Motor neuron (in vitro differentiated cells): ENCODE measurements around the gene ZNF708. TPM values are rescaled to one million over a fixed set of nuclear protein-coding genes. Genes with fewer than 3 reads are reported as not detected.
A peak's percentile ranks its signal among the peaks of the same experiment; 100 is the strongest.
"Not testable (repeated sequence)": the region's sequence is repeated elsewhere in the genome, so short reads cannot be mapped to it uniquely, and the experiment has no call there.

Experiments
- ATAC-seq, 8 experiments: fragments of 200-7000 bp; cut with Tn5 transposase; replicated peaks in 6 of 8; 2 replicates each; pipeline ENCODE4 v1.8.0; 2021; ENCODE audit warnings: mild to moderate bottlenecking in 8 of 8, moderate library complexity in 8 of 8
- H3K27ac ChIP-seq, 2 donors: fragments of 250-450 bp; sonication (Bioruptor Pico); 2 replicates each; pipeline ENCODE4 v1.9.0; 2021; ENCODE audit warnings: antibody characterized with exemption in 2 of 2, mild to moderate bottlenecking in 2 of 2, moderate library complexity in 1 of 2
- H3K4me1 ChIP-seq, 2 donors: fragments of 250-450 bp; sonication (Bioruptor Pico); replicated peaks in 1 of 2; 2 replicates each; pipeline ENCODE4 v1.6.1; 2021; ENCODE audit warnings: antibody characterized with exemption in 2 of 2, mild to moderate bottlenecking in 2 of 2, moderate library complexity in 1 of 2
- H3K4me3 ChIP-seq, 5 donors: fragments of 250-450 bp; sonication (Bioruptor Pico); 2 replicates each; pipeline ENCODE4 v1.9.0; 2021; ENCODE audit warnings: antibody characterized with exemption in 5 of 5, mild to moderate bottlenecking in 5 of 5, moderate library complexity in 4 of 5
- WGBS, 10 experiments: fragments of 450-650 bp; shearing (Covaris generic); methylation state at CpG; one replicate each; pipeline ENCODE4 v1.0.0; 2022; 5-methylcytosine and 5-hydroxymethylcytosine counted together
- in situ Hi-C, 9 experiments: fragments of 400-800 bp; cut with MboI; loops; one replicate each; pipeline ENCODE4 v1.15.0; 2021; ENCODE audit warnings: low sequenced_read_pairs in 9 of 9, low pct_unique_long_range_greater_than_20kb in 2 of 9; ENCODE audit not compliant: unreplicated experiment in 9 of 9
- total RNA-seq, 8 experiments: library from RNA; unstranded; fragments of 300-600 nt; gene quantifications; 2 replicates each; pipeline versions ENCODE4 v1.2.3 to v1.2.4, GENCODE V29; 2022

ZNF708 gene
- total RNA-seq: 10 to 100 TPM in 7 of 8 experiments, 1 to 10 TPM in 1; 6.1 to 24.6 (median 21.4) TPM

DNA sequence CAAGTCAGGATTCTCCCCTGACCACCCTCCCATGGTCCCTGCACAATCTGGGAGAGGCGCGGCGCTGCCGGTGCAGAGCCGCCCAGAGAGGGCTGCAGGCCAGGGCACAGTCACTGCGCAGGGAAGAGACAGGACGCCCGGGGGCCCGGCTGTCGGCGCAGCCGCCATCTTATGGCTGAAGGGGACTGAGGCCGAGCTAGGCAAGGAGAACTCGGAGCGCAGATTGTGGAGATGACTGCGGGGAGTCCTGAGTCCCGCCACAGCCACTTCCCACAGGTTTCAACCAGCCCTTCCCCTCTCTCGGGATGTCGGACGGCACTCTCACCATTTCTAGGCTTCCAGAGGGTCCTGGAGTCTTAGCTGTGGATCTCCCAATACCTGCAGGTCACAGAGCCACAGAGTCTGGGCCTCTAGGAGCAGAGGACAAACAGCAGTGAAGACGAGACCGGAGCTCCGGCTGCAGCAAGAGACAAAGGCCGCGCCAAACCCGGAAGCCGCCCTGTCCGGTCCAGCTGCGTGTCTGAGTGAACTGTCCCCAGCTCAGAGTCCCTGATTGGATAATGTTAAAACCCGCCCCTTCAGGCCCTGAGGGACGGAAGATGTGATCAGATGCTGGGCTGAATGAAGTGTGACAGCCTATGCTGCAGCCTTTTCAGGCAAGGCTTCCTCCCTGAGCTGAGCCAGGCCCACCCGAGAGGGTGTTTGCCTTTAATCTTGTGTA is at the start of gene ZNF708:
Gene ZNF708 (minus strand): TSS at position 526 of the 721 bp plus-strand sequence. CDS start 198 bp downstream, at position 328.
- peaks cover 4 to 13% of the 10 kb centered on the region in 2 donors for H3K4me1 ChIP-seq
- peak within 1 kb of the TSS; percentile 98 for H3K27ac ChIP-seq
- in situ Hi-C loops: no loop called here
- ATAC-seq: peak; percentile 99 to 100 (median 100)
- H3K4me3 ChIP-seq: peak within 1 kb of the TSS; percentile 63 to 91 (median 81)
- WGBS, 10 experiments: 0 to 11% (median 0%) methylated on average over 1 to 9 of the region's 32 CpGs; no CpG with 5 or more reads in 3 of the 10 experiments

DNA sequence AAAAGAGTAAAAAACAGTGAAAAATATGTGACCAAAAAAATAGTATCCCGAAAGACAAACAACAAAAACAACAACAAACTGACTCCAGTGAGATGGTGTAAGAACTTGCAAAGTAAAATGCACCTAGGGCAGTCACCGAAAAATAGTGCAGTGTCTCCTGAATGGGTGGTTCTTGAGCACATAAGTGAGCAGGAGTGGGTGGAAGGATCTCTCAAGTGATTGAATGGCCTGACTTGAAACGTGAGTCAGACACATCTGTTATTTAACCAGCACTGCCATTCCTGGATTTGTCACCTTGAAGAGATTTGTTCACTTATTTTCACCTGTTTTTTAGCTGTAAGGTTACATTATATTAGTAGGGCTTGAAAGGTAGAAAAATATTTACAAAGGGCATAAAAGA is 33.1 kb upstream of the ZNF708 start:
- in situ Hi-C loops: no loop called here
- 71 to 95% (median 87%) methylated on average over 1 to 3 of the region's 3 CpGs for WGBS, 10 experiments
- H3K4me3 ChIP-seq: no peak overlapping the region
- ATAC-seq: no peak
- peaks cover 3 to 5% of the 10 kb centered on the region in 2 donors for H3K4me1 ChIP-seq
- H3K27ac ChIP-seq: no peak overlapping the region

DNA sequence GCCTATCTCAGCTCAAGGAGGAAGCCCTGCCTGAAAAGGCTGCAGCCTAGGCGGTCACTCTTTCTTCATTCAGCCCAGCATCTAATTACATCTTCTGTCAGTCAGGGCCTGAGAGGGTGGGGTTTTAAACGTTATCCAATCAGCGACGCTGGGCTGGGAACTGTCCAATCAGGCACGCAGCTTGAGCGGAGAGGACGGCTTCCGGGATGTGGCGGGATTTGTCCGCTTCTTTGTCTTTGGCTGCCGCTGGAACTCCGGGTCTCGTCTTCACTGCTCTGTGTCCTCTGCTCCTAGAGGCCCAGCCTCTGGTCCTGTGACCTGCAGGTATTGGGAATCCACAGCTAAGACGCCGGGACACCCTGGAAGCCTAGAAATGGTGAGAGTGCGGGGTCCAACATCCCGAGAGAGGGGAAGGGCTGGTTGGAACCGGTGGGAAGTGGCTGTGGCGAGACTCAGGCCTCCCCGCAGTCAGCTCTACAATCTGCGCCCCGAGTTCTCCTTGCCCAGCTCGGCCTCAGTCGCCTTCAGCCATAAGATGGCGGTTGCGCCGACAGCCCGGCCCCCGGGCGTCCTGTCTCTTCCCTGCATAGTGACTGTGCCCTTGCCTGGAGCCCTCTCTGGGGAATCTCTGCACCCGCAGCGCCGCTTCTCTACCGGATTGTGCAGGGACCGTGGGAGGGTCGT is 29.7 kb upstream of the ZNF708 start, which contains the start of gene ZNF738:
Gene ZNF738 (plus strand): TSS at position 233 of the 684 bp plus-strand sequence. CDS start 141 bp downstream, at position 374.
- peak; percentile 96 to 99 (median 99) for ATAC-seq
- Histone ChIP-seq H3K27ac (peak within 1 kb of the TSS; percentile 85 to 94), H3K4me1 (peaks cover 3 to 5% of the 10 kb centered on the region in 2 donors), H3K4me3 (peak within 1 kb of the TSS; percentile 54 to 96 (median 77))
- 0 to 6% (median 0%) methylated on average over 1 to 19 of the region's 36 CpGs; no CpG with 5 or more reads in 1 of the 10 experiments for WGBS, 10 experiments
- in situ Hi-C loops: no loop called here

DNA sequence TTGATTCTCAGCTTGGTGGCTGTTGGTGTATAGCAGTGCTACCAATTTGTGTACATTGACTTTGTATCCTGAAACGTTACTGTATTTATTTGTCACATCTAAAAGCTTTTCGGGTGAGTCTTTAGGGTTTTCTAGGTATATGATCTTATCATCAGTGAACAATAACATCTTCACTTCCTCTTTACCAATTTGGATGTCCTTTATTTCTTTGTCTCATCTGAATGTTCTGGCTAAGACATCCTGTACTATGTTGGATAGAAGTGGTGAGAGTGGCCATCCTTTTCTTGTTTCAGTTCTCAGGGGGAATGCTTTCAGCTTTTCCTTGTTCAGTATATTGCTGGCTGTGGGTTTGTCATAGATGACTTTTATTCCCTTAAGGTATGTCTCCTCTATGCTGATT is 23.6 kb upstream of the ZNF708 start:
- no peak overlapping the region for H3K27ac ChIP-seq
- H3K4me3 ChIP-seq: no peak overlapping the region
- in situ Hi-C loops: no loop called here
- 31 to 100% (median 81%) methylated on average over 1 to 2 of the region's 2 CpGs; no CpG with 5 or more reads in 3 of the 10 experiments for WGBS, 10 experiments
- no peak for ATAC-seq
- H3K4me1 ChIP-seq: no peaks in the 10 kb centered on the region

DNA sequence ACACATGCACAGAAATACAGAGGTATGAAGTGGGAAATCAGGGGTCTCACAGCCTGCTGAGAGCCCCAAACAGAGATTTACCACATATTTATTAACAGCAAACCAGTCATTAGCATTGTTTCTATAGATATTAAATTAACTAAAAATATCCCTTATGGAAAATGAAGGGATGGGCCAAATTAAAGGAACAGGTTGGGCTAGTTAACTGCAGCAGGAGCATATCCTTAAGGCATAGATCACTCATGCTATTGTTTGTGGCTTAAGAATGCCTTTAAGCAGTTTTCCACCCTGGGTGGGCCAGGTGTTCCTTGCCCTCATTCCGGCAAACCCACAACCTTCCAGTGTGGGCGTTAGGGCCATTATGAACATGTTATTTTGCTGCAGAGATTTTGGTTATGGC is 15.6 kb upstream of the ZNF708 start:
- H3K4me1 ChIP-seq, ATAC-seq, H3K4me3 ChIP-seq, H3K27ac ChIP-seq, in situ Hi-C loops: not testable (repeated sequence)
- WGBS, 10 experiments: 0 to 83% (median 75%) methylated on average over 1 to 2 of the region's 2 CpGs; no CpG with 5 or more reads in 5 of the 10 experiments

DNA sequence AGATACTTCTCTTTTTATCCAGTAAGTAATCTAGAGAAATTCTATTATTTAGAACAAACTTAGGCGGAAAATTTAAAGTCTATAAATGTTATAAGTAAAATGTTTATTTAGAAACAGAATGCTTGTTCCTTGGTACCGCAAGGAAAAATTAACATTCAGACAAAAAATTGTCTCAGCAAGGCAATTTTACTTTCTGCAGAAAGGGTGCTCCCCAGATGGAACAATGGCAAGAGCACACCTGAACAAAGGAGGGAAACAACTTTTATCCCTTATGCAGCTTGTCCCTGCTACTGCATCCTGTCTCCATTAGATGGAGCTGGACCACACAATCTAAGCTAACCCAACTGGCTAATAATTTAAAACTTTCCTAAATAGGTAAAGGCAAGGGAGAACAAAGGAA is 6.5 kb upstream of the ZNF708 start:
- 17 to 100% (median 75%) methylated on average over 1 to 2 of the region's 2 CpGs for WGBS, 10 experiments
- no peak for ATAC-seq
- in situ Hi-C loops: no loop called here
- H3K4me3 ChIP-seq: no peak overlapping the region
- no peaks in the 10 kb centered on the region for H3K4me1 ChIP-seq
- no peak overlapping the region for H3K27ac ChIP-seq

DNA sequence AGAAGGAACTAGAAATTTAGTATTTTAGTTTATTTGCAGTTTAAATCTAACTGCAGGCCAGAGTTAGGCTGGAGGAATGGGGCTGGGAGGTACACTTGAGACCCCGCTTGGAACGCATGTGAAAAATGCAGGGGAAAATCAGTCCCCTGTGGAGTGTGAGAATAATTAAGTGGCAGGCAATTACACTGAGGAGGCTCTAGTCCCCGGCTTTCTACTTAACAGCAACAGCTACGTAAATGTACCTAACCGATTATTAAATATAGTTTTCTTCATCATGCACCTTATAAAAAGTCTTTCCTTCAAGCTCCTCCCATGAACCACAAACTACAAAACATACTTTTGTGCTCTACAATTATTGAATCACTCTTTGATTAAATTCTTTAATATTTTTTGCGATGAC is 804 bp downstream of the ZNF708 start:
- peak in 1 of 8 experiments; percentile 11 for ATAC-seq
- Histone ChIP-seq H3K4me1 (peaks cover 4 to 13% of the 10 kb centered on the region in 2 donors), H3K27ac (peak overlapping the region; percentile 98), H3K4me3 (peak overlapping the region; percentile 63 to 91 (median 81))
- in situ Hi-C loops: no loop called here
- WGBS, 10 experiments: 0 to 15% (median 3%) methylated on average over 1 to 6 of the region's 6 CpGs

DNA sequence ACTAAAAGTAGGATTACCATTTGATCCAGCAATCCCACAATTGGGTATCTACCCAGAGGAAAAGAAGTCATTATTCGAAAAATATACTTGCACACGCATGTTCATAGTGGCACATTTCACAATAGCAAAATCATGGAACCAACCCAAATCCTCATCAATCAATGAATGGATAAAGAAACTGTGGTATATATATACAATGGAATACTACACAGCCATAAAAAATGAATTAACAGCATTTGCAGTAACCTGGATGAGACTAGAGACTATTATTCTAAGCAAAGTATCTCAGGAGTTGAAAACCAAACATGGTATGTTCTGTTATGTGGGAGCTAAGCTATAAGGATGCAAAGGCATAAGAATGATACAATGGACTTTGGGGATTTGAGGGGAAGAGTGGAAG is 3.0 kb downstream of the ZNF708 start:
- no peak for ATAC-seq
- WGBS, 10 experiments: 58 to 100% (median 100%) methylated on average over 1 to 2 of the region's 2 CpGs; no CpG with 5 or more reads in 2 of the 10 experiments
- Histone ChIP-seq H3K4me1 (peaks cover 4 to 13% of the 10 kb centered on the region in 2 donors), H3K4me3 (no peak overlapping the region), H3K27ac (no peak overlapping the region)
- in situ Hi-C loops: no loop called here

DNA sequence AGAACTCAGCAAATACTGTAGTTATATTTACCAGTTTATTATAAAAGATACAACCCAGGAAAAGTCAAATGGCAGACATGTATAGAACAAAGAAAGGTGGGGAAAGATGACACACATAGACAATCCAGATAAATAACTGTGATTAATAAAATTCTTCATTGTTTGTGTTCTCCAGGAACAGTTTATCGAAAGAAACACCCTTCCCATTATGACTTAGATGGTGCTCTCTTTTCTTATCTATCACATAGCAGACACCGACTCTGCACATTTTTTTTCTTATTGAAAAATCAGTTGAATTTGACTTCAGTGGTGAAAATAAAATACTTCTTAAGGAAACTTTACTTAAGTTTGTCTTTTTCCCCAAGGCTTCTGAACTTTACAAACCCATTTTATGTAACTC is 6.2 kb downstream of the ZNF708 start:
- Histone ChIP-seq H3K4me1 (peaks cover 4 to 9% of the 10 kb centered on the region in 2 donors), H3K27ac (no peak overlapping the region), H3K4me3 (no peak overlapping the region)
- WGBS, 10 experiments: 54 to 100% (median 83%) methylated on average over 2 of the region's 2 CpGs; no CpG with 5 or more reads in 1 of the 10 experiments
- in situ Hi-C loops: no loop called here
- peak in 1 of 8 experiments; percentile 11 for ATAC-seq

DNA sequence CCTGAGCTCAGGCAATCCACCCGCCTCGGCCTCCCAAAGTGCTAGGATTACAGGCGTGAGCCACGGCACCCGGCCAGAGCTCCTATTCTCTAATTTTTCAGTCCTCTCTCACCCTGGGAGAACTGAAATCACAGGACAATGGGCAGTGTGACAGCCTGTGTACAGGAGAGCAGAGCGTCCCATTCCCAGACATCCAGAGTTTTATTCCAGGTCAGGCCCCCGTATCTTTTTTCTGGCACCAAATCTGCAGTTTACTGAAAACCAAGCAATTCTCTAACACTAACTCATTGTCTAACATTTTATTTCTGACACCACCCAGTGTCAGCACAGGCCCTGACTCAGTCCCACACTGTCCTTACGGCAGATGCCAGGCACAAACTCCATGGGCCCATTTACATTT is 6.7 kb downstream of the ZNF708 start:
- Histone ChIP-seq H3K27ac (no peak overlapping the region), H3K4me1 (peaks cover under 1 to 5% of the 10 kb centered on the region in 2 donors), H3K4me3 (no peak overlapping the region)
- in situ Hi-C loops: no loop called here
- ATAC-seq: peak in 7 of 8 experiments; percentile 23 to 95 (median 79)
- 10 to 100% (median 80%) methylated on average over 1 to 7 of the region's 8 CpGs; no CpG with 5 or more reads in 2 of the 10 experiments for WGBS, 10 experiments

DNA sequence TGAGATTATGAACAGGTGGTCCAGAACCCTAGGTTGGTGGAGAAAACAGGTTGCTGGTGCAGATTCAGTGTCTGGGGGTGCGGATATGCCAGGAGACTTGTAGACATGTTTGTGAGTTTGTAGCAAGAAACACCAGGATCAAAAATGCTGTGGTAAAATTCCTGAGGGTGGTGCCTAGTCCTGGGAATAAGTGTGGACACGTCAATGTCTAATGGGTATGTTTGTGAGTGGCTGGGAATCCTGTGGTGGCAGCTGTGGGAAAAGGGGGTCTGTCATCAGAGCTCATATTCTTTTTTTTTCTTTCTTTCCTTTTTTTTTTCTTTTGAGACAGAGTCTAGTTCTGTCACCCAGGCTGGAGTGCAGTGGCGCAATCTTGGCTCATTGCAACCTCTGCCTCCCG is 7.2 kb downstream of the ZNF708 start:
- Histone ChIP-seq H3K4me1 (no peaks in the 10 kb centered on the region), H3K27ac (no peak overlapping the region), H3K4me3 (no peak overlapping the region)
- in situ Hi-C loops: no loop called here
- 40 to 100% (median 84%) methylated on average over 1 to 4 of the region's 4 CpGs; no CpG with 5 or more reads in 5 of the 10 experiments for WGBS, 10 experiments
- no peak for ATAC-seq

DNA sequence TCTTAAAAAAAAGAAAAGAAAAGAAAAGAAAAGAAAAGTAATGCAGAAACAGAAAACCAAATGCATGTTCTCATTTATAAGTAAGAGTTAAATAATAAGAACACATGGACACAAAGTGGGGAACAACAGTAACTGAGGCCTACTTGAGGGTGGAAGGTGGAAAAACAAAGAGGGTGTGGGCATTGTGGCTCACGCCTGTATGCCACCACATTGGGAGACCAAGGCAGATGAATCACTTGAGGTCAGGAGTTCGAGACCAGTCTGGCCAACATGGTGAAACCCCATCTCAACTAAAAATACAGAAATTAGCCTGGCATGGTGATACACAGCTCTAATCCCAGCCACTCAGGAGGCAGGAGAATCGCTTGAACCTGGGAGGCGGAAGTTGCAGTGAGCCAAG is 8.1 kb downstream of the ZNF708 start:
- WGBS, 10 experiments: 58 to 100% (median 76%) methylated on average over 1 to 3 of the region's 4 CpGs; no CpG with 5 or more reads in 4 of the 10 experiments
- in situ Hi-C loops: no loop called here

DNA sequence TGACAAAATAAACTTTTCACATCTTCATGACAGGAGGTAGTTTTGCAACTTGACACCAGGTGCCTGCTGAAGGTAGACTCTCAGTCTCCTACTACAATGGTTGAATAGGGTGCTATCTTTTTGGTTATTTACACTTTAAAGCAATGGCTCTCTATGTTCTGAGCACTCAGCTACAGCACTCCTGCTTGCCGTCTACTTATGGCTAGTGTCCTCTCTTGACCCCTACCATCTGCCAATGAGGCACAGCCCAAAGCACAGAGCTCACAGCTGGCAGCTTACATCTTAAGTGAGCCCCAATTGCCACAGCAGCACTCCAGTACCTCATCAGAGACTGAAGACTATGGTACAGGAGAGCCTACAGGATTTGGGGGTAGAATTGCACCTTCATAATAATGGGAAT is 11.4 kb downstream of the ZNF708 start:
- in situ Hi-C loops: no loop called here
- 20 to 89% (median 31%) methylated on average over 1 of the region's 1 CpG; no CpG with 5 or more reads in 6 of the 10 experiments for WGBS, 10 experiments
- ATAC-seq: no peak

More for the DNA sequence above, 8.1 kb downstream of the ZNF708 start:
- Histone ChIP-seq H3K4me3 (no peak overlapping the region), H3K27ac (no peak overlapping the region), H3K4me1 (no peaks in the 10 kb centered on the region)
- ATAC-seq: no peak

More for the DNA sequence above, 11.4 kb downstream of the ZNF708 start:
- Histone ChIP-seq H3K4me3 (no peak overlapping the region), H3K4me1 (no peaks in the 10 kb centered on the region), H3K27ac (no peak overlapping the region)
